ENCODE measurements around the gene TRIM33.

- TF ChIP-seq TCF7 (IDR thresholded peaks at IDR 0.05; ENCODE audit: low read depth) (no peak), MAFF (IDR thresholded peaks at IDR 0.05; ENCODE audit: low read depth, low read length) (no peak), MLX (CRISPR knock-in tag; IDR thresholded peaks at IDR 0.05) (no peak), CEBPB (IDR thresholded peaks at IDR 0.05; ENCODE audit: borderline replicate concordance, low read depth, low read length) (no peak), SP1 (IDR thresholded peaks at IDR 0.05) (no peak), SP1 (CRISPR knock-in tag; IDR thresholded peaks at IDR 0.05) (no peak), TGIF2 (CRISPR knock-in tag; IDR thresholded peaks at IDR 0.05) (no peak), ZNF232 (CRISPR knock-in tag; IDR thresholded peaks at IDR 0.05; ENCODE audit: borderline replicate concordance) (no peak), ZNF552 (CRISPR knock-in tag; IDR thresholded peaks at IDR 0.05; ENCODE audit: borderline replicate concordance) (no peak), FOSL1 (CRISPR knock-in tag; IDR thresholded peaks at IDR 0.05; ENCODE audit: borderline replicate concordance) (no peak), ZBTB1 (CRISPR knock-in tag; IDR thresholded peaks at IDR 0.05; ENCODE audit: borderline replicate concordance) (no peak), XRCC5 (optimal IDR thresholded peaks at IDR 0.05; ENCODE audit: low read length) (no peak)
- TF ChIP-seq, protein P1, sequence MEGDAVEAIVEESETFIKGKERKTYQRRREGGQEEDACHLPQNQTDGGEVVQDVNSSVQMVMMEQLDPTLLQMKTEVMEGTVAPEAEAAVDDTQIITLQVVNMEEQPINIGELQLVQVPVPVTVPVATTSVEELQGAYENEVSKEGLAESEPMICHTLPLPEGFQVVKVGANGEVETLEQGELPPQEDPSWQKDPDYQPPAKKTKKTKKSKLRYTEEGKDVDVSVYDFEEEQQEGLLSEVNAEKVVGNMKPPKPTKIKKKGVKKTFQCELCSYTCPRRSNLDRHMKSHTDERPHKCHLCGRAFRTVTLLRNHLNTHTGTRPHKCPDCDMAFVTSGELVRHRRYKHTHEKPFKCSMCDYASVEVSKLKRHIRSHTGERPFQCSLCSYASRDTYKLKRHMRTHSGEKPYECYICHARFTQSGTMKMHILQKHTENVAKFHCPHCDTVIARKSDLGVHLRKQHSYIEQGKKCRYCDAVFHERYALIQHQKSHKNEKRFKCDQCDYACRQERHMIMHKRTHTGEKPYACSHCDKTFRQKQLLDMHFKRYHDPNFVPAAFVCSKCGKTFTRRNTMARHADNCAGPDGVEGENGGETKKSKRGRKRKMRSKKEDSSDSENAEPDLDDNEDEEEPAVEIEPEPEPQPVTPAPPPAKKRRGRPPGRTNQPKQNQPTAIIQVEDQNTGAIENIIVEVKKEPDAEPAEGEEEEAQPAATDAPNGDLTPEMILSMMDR (CRISPR knock-in tag; IDR thresholded peaks at IDR 0.05), result no peak
- TF ChIP-seq, protein P2, sequence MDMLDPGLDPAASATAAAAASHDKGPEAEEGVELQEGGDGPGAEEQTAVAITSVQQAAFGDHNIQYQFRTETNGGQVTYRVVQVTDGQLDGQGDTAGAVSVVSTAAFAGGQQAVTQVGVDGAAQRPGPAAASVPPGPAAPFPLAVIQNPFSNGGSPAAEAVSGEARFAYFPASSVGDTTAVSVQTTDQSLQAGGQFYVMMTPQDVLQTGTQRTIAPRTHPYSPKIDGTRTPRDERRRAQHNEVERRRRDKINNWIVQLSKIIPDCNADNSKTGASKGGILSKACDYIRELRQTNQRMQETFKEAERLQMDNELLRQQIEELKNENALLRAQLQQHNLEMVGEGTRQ (IDR thresholded peaks at IDR 0.05; ENCODE audit: low read depth, low read length), result no peak
- TF ChIP-seq, protein P2 (CRISPR knock-in tag; IDR thresholded peaks at IDR 0.05; ENCODE audit: borderline replicate concordance), result no peak
Observed at GRCh38 chr1:114540821-114541220, 29.8 kb upstream of the TRIM33 start.
